GM12878 (cell line): ENCODE results near the gene TIMP3. TPM values are rescaled to one million over a fixed set of nuclear protein-coding genes. Genes with fewer than 3 reads are reported as not detected.

ENCODE experiments used
- ATAC-seq: fragments of 200-7000 bp; cut with Tn5 transposase; 3 replicates; pipeline ENCODE4 v1.9.1; 2020; ENCODE audit warnings: mild to moderate bottlenecking, moderate library complexity
- BruUV-seq: library from RNA; stranded (reverse); fragments of 400-500 nt; replicated peaks from 2 replicates; lab custom pipeline; 2021; lab: Mats Ljungman, UMichigan
- CTCF ChIA-PET: fragments of 300-600 bp; sonication (Branson Sonifier 250); formaldehyde crosslinking; extraction: SDS; loops from one replicate; lab custom pipeline; 2021; ENCODE audit warnings: inconsistent platforms; lab: Yijun Ruan, JAX
- POLR2A ChIA-PET: fragments of 350-600 bp; formaldehyde crosslinking; extraction: SDS; loops from one replicate; lab custom pipeline; 2021; ENCODE audit warnings: inconsistent platforms; lab: Charles Lee
- RAD21 ChIA-PET: fragments of 300-600 bp; sonication (Branson Sonifier 250); formaldehyde crosslinking; loops from one replicate; lab custom pipeline; 2023; ENCODE audit warnings: antibody characterized with exemption; ENCODE audit not compliant: unreplicated experiment; lab: Charles Lee
- SMC1A ChIA-PET: fragments of 300-600 bp; sonication (Branson Sonifier 250); formaldehyde crosslinking; loops from one replicate; lab custom pipeline; 2023; ENCODE audit not compliant: unreplicated experiment, uncharacterized antibody; lab: Charles Lee
- DNase-seq: peaks from one replicate; pipeline ENCODE4 v3.0.0-alpha.2; 2011; ENCODE audit warnings: low read depth, low spot score
- FAIRE-seq: peaks from 3 replicates; lab custom pipeline; 2011; peaks lifted over from hg19 to GRCh38; lab: Jason Lieb, UNC
- H2AFZ ChIP-seq: 2 replicates; pipeline ENCODE4 v1.6.0; 2011; ENCODE audit warnings: low read depth, low read length, control low read depth; ENCODE audit not compliant: control insufficient read depth
- H3K27ac ChIP-seq: 2 replicates; pipeline ENCODE4 v1.5.1; 2011; ENCODE audit warnings: control low read depth; ENCODE audit not compliant: control insufficient read depth, insufficient read depth
- H3K27me3 ChIP-seq, 2 experiments: replicated peaks in 1 of 2; 2 replicates each; pipeline versions ENCODE4 v1.6.0 to v1.6.1; 2011; ENCODE audit warnings: low read length in 1 of 2; ENCODE audit not compliant: control insufficient read depth in 2 of 2, insufficient read depth in 2 of 2
- H3K36me3 ChIP-seq, 2 experiments: 2 replicates each; pipeline ENCODE4 v1.5.1; 2011; ENCODE audit warnings: low read length in 1 of 2; ENCODE audit not compliant: control insufficient read depth in 2 of 2, insufficient read depth in 2 of 2
- H3K4me1 ChIP-seq: 2 replicates; pipeline ENCODE4 v1.6.1; 2011; ENCODE audit warnings: mild to moderate bottlenecking, low read length, moderate library complexity, mixed read lengths; ENCODE audit not compliant: control insufficient read depth, insufficient read depth
- H3K4me2 ChIP-seq: 2 replicates; pipeline ENCODE4 v1.6.0; 2011; ENCODE audit warnings: control low read depth; ENCODE audit not compliant: control insufficient read depth, insufficient read depth
- H3K4me3 ChIP-seq: fragments of 200-600 bp; sonication (generic); 2 replicates; pipeline ENCODE4 v1.5.1; 2016
- H3K79me2 ChIP-seq: 2 replicates; pipeline ENCODE4 v1.6.0; 2011; ENCODE audit warnings: low read length; ENCODE audit not compliant: control insufficient read depth, insufficient read depth
- H3K9ac ChIP-seq: 2 replicates; pipeline ENCODE4 v1.8.0; 2011; ENCODE audit warnings: low read length, control low read depth, mixed read lengths; ENCODE audit not compliant: control insufficient read depth, insufficient read depth
- H3K9me3 ChIP-seq: replicated peaks from 3 replicates; pipeline ENCODE4 v1.5.1; 2011; ENCODE audit warnings: mild to moderate bottlenecking, low read length; ENCODE audit not compliant: control insufficient read depth, insufficient read depth
- H4K20me1 ChIP-seq: 2 replicates; pipeline ENCODE4 v1.6.0; 2011; ENCODE audit not compliant: control insufficient read depth, insufficient read depth
- BCL3 ChIP-seq: IDR thresholded peaks from 2 replicates; pipeline ENCODE4 v1.6.1; 2011; ENCODE audit warnings: borderline replicate concordance, low read depth, mild to moderate bottlenecking, moderate library complexity, low read length; ENCODE audit not compliant: insufficient read depth, poor library complexity, severe bottlenecking
- RUNX3 ChIP-seq: IDR thresholded peaks from 2 replicates; pipeline ENCODE4 v1.6.1; 2012; ENCODE audit warnings: low read length, inconsistent platforms
- ZBTB40 ChIP-seq: fragments of 450-650 bp; IDR thresholded peaks from 2 replicates; pipeline ENCODE4 v1.6.1; 2016; ENCODE audit warnings: mild to moderate bottlenecking, moderate library complexity, borderline replicate concordance
- WGBS: methylation state at CpG from one replicate; pipeline ENCODE4 v1.1.6; 2016; ENCODE audit warnings: low lambda C conversion rate; ENCODE audit not compliant: insufficient replicate concordance, insufficient coverage; ENCODE audit errors: missing lambda C conversion rate; 5-methylcytosine and 5-hydroxymethylcytosine counted together
- in situ Hi-C: fragments of 300-500 bp; cut with MboI; formaldehyde crosslinking; loops from 9 replicates; pipeline ENCODE4 v1.14.3; 2018; ENCODE audit warnings: mixed read lengths
- intact Hi-C: fragments of 100-400 bp; cut with micrococcal nuclease; formaldehyde crosslinking; loops from one replicate; pipeline ENCODE4 v1.14.2; 2022; ENCODE audit not compliant: unreplicated experiment
- polyA plus RNA-seq, 11 experiments: library from polyadenylated mRNA; depleted of rRNA in 4 of 11; unstranded in 6 of 11; stranded (reverse) in 5 of 11; fragments of >200 nt; fragmentation: Nextera tagmentation in 4 of 11; fragmentation: Illumina TruSeq in 1 of 11; extraction: Ambion mirVana in 4 of 11; extraction: Trizol in 1 of 11; gene quantifications; 1 replicate in 1 of 11; 2 replicates in 10 of 11; pipeline versions ENCODE4 v1.2.1 to v1.2.3, GENCODE V29; 2011 to 2016; ENCODE audit warnings: inconsistent platforms in 2 of 11, missing spikeins in 2 of 11, low read depth in 1 of 11
- total RNA-seq, 4 experiments: library from RNA; depleted of rRNA in 3 of 4; stranded (reverse); fragments of >200 nt in 3 of 4; fragmentation: Illumina TruSeq in 1 of 4; extraction: Trizol in 1 of 4; gene quantifications; 2 replicates each; pipeline versions ENCODE4 v1.2.1 to v1.2.3, GENCODE V29; 2013 to 2021

TIMP3 gene
- total and polyA plus RNA-seq, 10 of the 15 experiments (the other 5 are each of a cell fraction or from before 2014, with no cell fraction given), result 0.01 to 0.74 (median 0.27) TPM; not detected in 5

- ATAC-seq, result no peak
- DNase-seq, result no peak
- CTCF ChIA-PET, result interaction anchor here (0.6 to 2.7 kb wide), 3 partner anchors 30 to 1170 kb away, joined by 3 to 11 read pairs (median 4); no protein-coding TSS in a partner anchor
- SMC1A ChIA-PET, result no interaction called here
- POLR2A ChIA-PET, result no interaction called here
- H3K27me3 ChIP-seq, result no peaks in the 10 kb centered on the region
- TF ChIP-seq BCL3 (no peak), ZBTB40 (no peak), RUNX3 (no peak)
- H3K79me2 ChIP-seq, result no peaks in the 10 kb centered on the region
- H3K9me3 ChIP-seq, result no peaks in the 10 kb centered on the region
- 4% methylated on average over 2 of the region's 2 CpGs for WGBS
- no peak overlapping the region for H3K4me2 ChIP-seq
- H3K27ac ChIP-seq, result no peak overlapping the region
- H3K4me3 ChIP-seq, result no peak overlapping the region
- RAD21 ChIA-PET, result no interaction called here
- no peaks in the 10 kb centered on the region for H3K4me1 ChIP-seq
- no peaks in the 10 kb centered on the region for H3K36me3 ChIP-seq
- no peak overlapping the region for H3K9ac ChIP-seq
- intact Hi-C loops (no loop called here), in situ Hi-C loops (no loop called here)
- no peak for FAIRE-seq
- no peak overlapping the region for H2AFZ ChIP-seq
- no peaks in the 10 kb centered on the region for H4K20me1 ChIP-seq
- no TSS peak for BruUV-seq
Observed at GRCh38 chr22:32826537-32826936, 25.0 kb downstream of the TIMP3 start.
